Memory B cell (primary cell): ENCODE measurements around the gene VPS4B.
"Not testable (repeated sequence)": the region's sequence is repeated elsewhere in the genome, so short reads cannot be mapped to it uniquely, and the experiment has no call there.

Experiments used
- ATAC-seq: fragments of 150-1000 bp; cut with Tn5 transposase; 2 replicates; pipeline ENCODE4 v1.10.0; 2021; ENCODE audit warnings: low read depth, mild to moderate bottlenecking, moderate library complexity
- DNase-seq, 2 donors: peaks; one replicate each; pipeline ENCODE4 v3.0.0; 2022; ENCODE audit warnings: low spot score in 2 of 2
- H3K27ac Mint-ChIP-seq: one replicate; pipeline ENCODE4 v1.8.0; 2022; ENCODE audit warnings: mild to moderate bottlenecking, moderate library complexity, mixed read lengths
- H3K27me3 Mint-ChIP-seq: one replicate; pipeline ENCODE4 v1.8.0; 2022; ENCODE audit warnings: mixed read lengths
- H3K36me3 Mint-ChIP-seq: one replicate; pipeline ENCODE4 v1.8.0; 2022; ENCODE audit warnings: mild to moderate bottlenecking, mixed read lengths
- H3K4me1 Mint-ChIP-seq: one replicate; pipeline ENCODE4 v1.8.0; 2022; ENCODE audit warnings: mixed read lengths
- H3K4me3 Mint-ChIP-seq: one replicate; pipeline ENCODE4 v1.8.0; 2022; ENCODE audit warnings: mild to moderate bottlenecking, moderate library complexity, mixed read lengths
- H3K9me3 Mint-ChIP-seq: one replicate; pipeline ENCODE4 v1.8.0; 2022; ENCODE audit warnings: mixed read lengths

Gene VPS4B

DNA sequence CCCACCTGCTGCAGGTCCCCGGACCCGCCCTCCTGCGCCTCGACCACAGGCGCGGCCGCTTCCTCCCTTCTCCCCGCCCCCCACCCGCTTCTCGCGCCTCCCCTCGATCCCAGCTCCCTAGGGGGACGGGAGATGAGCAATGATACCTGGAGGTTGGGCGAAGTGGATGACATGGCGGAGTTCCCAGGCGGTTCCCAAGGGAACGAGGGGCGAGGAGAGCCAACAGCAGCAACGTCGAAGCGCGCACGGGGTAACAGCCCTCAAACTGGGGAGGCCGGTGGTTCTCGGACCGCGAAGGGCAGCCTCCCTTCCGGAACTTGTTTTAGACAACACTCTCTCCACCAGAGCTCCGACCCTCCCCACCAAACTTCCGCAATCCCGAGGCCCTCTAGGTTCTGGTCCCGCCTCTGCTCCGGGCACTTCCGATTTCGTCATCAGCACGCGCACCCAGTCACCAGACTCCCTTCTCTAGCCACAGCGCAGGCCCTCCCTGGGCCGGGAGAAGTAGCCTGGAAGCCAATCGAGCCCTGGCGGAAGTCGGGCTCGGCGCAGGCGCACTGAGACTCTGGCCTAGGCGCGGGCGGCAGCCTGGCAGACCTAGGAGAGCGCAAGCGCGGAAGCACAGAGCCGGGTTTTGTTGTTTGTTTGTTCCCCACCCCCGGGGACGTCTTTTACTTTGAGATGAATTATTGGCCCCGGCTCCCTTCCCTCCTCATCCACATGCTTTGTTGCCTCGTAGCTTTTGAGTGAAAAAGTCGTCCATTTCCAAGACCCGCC, at the start of gene VPS4B:
VPS4B (minus strand) TSS at position 390 of the 777 bp plus-strand sequence; CDS start at position 173, 217 bp downstream.
- Mint-ChIP-seq H3K4me3 (peak within 1 kb of the TSS; percentile 84), H3K36me3 (peaks cover 2% of the 10 kb centered on the region), H3K4me1 (peaks cover 20% of the 10 kb centered on the region), H3K9me3 (peaks cover 1% of the 10 kb centered on the region), H3K27ac (peak within 1 kb of the TSS; percentile 94), H3K27me3 (no peaks in the 10 kb centered on the region)
- DNase-seq (peak; percentile 99), ATAC-seq (peak; percentile 95)

DNA sequence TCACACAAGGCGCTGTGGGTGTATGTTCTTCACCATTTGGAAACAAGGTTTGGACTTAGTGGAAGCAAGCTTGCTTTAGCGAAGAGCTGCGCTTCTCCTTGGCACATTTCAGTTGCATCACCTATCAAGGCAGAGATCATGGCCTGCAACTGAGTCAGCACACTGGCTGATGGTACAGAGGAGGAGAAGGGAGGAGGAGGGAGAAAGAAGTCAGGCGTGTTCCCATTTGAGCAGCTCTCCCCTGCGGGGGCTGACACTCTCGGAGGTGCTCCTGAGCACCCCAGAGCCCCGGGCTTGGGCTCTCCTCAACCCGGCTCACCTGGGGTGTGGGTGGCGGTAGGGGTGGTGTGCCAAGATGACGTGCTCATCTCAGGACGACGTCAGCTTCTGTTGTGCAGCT, 48.5 kb upstream of the VPS4B start:
- ATAC-seq = no peak
- DNase-seq = no peak
- Mint-ChIP-seq H3K9me3 (no peaks in the 10 kb centered on the region), H3K27me3 (peaks cover 4% of the 10 kb centered on the region), H3K4me3 (no peak overlapping the region), H3K27ac (no peak overlapping the region), H3K4me1 (no peaks in the 10 kb centered on the region), H3K36me3 (no peaks in the 10 kb centered on the region)

DNA sequence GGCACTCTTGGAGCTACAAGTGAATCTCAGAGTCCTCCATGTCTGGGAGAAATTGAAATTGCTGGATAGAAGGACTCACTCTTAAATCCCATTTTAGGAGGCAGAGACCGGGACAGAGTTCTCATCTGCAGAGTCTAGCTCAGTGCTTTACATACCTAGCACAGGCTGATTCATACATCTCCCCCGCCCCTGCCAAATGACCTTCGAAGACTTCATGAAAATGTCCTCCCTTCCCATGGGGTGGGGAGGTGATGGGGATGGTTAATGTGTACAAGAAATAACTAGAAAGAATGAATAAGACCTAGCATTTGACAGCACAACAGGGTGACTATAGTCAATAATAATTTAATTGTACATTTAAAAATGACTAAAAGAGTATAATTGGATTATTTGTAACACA, 46.3 kb upstream of the VPS4B start:
- H3K4me1 Mint-ChIP-seq = no peaks in the 10 kb centered on the region
- H3K36me3 Mint-ChIP-seq = no peaks in the 10 kb centered on the region
- no peak overlapping the region for H3K4me3 Mint-ChIP-seq
- H3K9me3 Mint-ChIP-seq = no peaks in the 10 kb centered on the region
- DNase-seq = no peak
- peaks cover 10% of the 10 kb centered on the region for H3K27me3 Mint-ChIP-seq
- no peak for ATAC-seq
- no peak overlapping the region for H3K27ac Mint-ChIP-seq

DNA sequence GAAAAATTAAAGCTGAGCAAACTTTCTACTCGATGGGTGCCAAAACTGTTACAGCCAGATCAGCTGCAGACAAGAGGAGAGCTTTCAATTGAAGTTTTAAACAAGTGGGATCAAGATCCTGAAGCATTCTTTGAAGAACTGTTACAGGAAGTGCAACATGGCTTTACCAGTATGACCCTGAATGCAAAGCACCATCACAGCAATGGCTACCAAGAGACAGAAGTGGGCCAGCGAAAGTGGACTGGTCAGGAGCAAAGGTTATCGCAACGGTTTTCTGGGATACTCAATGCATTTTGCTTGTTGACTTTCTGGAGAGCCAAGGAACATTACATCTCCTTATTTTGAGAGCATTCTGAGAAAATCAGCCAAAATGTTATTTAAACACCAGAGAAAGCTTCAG, 45.4 kb upstream of the VPS4B start:
- H3K27ac Mint-ChIP-seq = no peak overlapping the region
- H3K4me1 Mint-ChIP-seq = no peaks in the 10 kb centered on the region
- ATAC-seq (no peak), DNase-seq (no peak)
- no peaks in the 10 kb centered on the region for H3K9me3 Mint-ChIP-seq
- H3K4me3 Mint-ChIP-seq = no peak overlapping the region
- H3K27me3 Mint-ChIP-seq = peaks cover 10% of the 10 kb centered on the region
- no peaks in the 10 kb centered on the region for H3K36me3 Mint-ChIP-seq

DNA sequence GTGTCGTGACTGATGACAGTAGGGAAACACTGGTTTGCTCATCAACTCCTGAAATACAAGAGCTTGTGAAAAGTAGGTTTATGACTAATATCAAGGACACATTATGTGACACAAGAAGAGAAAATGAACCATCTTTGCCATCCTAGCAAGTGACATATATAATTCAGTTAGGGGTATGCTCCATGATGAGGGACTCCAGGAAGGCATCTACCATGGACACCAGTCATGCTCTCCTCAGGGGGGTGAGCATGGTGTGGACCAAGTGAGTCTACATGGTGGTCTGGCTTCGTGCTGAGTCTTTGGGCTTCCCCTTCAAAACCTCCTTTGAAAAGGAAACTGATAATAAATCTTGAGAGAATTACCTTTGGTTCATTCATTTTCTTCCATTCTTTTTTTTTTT, 42.8 kb upstream of the VPS4B start:
- Mint-ChIP-seq H3K4me1 (no peaks in the 10 kb centered on the region), H3K36me3 (no peaks in the 10 kb centered on the region), H3K27ac (no peak overlapping the region), H3K4me3 (no peak overlapping the region), H3K9me3 (no peaks in the 10 kb centered on the region), H3K27me3 (peaks cover 9% of the 10 kb centered on the region)
- DNase-seq = no peak
- no peak for ATAC-seq

DNA sequence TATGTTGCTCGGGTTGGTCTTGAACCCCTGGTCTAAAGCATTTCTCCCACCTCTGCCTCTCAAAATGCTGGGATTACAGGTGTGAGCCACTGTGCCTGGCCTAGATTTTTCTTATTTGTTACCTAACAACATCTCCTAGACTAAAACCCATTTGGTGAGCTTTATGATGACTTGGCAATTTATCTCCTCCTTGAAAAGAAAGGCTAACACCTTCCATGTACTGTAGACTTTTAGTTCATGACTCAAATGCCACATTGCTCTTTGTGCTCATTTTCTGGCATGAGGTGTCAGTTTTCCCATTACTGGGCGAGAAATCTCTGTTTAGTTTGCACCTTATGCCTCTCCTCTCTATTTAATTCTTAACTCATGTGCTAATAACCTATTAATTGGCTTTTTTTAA, 42.2 kb upstream of the VPS4B start:
- no peak overlapping the region for H3K4me3 Mint-ChIP-seq
- no peak for ATAC-seq
- H3K27ac Mint-ChIP-seq = no peak overlapping the region

DNA sequence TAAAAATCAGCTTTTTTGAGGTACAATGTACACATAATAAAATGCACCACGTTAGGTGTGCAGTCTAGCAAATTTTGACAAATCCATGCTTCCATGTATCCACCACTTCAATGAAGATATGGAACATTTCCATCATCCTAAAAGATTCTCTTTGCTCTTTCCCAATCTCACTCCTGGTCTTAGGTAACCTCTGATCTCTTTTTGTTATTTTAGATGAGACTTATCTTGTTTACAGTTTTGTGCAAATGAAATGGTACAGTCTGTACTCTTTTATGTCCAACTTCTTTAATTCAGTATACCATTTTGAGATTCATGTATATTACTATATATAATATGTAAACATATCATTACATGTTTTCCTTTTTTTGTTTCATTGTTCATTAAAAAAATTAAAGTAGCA, 38.1 kb upstream of the VPS4B start:
- Mint-ChIP-seq H3K9me3 (no peaks in the 10 kb centered on the region), H3K4me1 (no peaks in the 10 kb centered on the region), H3K27me3 (peaks cover 11% of the 10 kb centered on the region), H3K4me3 (no peak overlapping the region), H3K27ac (no peak overlapping the region), H3K36me3 (no peaks in the 10 kb centered on the region)
- ATAC-seq (no peak), DNase-seq (no peak)

More for the DNA sequence above, 42.2 kb upstream of the VPS4B start:
- Mint-ChIP-seq H3K4me1 (no peaks in the 10 kb centered on the region), H3K36me3 (no peaks in the 10 kb centered on the region), H3K27me3 (peaks cover 9% of the 10 kb centered on the region), H3K9me3 (no peaks in the 10 kb centered on the region)
- DNase-seq = no peak

DNA sequence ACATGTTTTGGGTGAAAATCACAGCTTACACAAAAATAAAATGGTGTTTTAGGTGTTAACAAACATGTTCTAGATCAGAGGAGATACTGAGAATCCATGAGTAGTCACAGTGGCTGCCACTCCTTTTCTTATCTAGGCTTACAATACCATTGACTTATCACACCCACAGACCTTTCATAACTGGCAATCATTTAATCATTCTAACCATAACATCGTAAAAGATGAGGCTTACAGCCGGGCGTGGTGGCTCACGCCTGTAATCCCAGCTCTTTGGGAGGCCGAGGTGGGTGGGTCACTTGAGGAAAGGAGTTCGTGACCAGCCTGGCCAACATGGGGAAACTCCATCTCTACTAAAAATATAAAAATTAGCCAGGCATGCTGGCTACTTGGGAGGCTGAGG, 35.7 kb upstream of the VPS4B start:
- H3K4me1 Mint-ChIP-seq = no peaks in the 10 kb centered on the region
- no peak overlapping the region for H3K4me3 Mint-ChIP-seq
- ATAC-seq = no peak
- H3K36me3 Mint-ChIP-seq = no peaks in the 10 kb centered on the region
- no peak overlapping the region for H3K27ac Mint-ChIP-seq
- H3K27me3 Mint-ChIP-seq = peaks cover 5% of the 10 kb centered on the region
- H3K9me3 Mint-ChIP-seq = no peaks in the 10 kb centered on the region
- no peak for DNase-seq

DNA sequence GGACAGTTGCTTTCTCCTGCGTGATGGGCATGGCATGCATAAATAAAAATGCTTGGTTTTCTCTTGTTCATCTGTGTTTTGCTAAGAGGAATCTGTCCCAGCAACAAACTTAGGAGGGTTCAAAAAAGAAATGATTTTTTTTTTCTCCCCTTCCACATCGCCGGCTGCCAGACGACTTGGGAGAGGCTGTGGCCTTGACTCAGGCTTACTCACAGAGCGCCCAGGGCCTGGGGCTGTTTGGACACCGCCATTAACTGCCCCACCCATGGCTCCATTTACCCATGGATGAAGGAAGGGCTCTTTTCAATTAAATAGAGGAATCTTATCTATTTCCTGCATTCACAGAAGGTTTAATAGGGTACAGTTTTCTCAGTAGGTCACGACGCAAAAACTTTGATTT, 32.2 kb upstream of the VPS4B start:
- Mint-ChIP-seq H3K27ac (no peak overlapping the region), H3K4me1 (no peaks in the 10 kb centered on the region), H3K9me3 (no peaks in the 10 kb centered on the region), H3K4me3 (no peak overlapping the region), H3K27me3 (peaks cover 2% of the 10 kb centered on the region), H3K36me3 (no peaks in the 10 kb centered on the region)
- ATAC-seq (no peak), DNase-seq (no peak)

DNA sequence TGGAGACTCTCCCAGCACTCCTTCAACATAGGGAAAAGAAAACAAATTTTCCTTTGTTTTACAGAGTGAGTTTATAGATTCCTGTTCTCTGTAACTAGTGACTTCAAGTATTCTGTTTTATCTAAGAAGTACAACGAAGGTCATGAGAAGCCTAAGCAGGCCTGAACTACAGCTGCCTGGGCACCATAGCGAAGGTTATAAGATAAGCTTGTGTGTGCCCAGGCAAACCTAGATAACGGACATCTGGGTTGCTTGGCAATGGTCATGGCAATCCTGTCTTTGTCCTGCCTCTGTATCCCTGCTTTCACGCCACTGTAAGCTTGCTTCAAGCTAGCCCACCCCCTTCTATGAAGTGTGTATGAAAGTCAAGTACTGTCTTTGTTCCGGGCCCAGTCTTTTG, 30.5 kb upstream of the VPS4B start:
- not testable (repeated sequence) for H3K4me3 Mint-ChIP-seq, DNase-seq, H3K9me3 Mint-ChIP-seq

DNA sequence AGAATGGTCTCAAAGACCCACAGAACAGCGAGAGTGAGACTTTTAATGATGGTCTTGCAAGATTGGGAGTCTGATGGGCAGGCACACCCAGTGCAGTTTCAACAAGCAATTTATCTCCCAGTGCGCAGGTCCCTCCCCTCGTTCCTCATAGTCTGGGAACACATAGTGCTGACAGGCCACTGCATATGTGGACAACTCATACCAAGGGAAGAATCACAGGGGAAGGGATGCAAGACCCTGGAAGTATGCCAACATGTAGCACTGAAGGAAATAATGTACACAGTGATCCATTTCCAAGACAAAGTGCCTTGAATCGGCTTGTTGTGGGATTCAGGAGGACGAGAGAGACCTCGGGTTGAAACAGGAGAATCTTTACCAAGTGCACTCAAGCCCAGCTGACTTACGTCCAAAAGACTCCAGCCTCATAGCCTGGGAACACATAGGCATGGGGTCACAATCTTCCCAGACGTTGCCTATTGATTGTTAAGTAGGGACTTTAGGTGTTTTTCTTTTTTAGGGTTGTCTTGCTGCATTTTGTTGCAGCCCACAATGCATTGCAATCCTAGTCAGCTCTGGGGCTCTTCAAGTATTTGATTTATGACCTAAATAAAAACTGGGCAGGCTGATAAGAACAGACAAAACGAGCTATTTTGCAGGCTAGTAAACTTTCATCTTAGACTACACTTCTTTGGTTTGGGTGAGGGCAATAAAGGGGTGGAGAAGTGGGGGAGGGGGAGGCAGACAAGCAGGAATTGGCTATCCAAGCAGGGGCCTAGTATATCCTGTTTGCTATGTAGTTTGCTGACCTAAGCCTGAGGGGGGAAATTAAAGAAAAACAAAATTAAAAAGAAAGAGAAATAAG, 29.8 kb upstream of the VPS4B start:
- Mint-ChIP-seq H3K9me3 (no peaks in the 10 kb centered on the region), H3K4me3 (no peak overlapping the region), H3K27ac (no peak overlapping the region), H3K4me1 (no peaks in the 10 kb centered on the region), H3K36me3 (no peaks in the 10 kb centered on the region), H3K27me3 (peaks cover 2% of the 10 kb centered on the region)
- ATAC-seq = no peak
- DNase-seq = no peak

More for the DNA sequence above, 30.5 kb upstream of the VPS4B start:
- not testable (repeated sequence) for ATAC-seq, H3K27ac Mint-ChIP-seq, H3K27me3 Mint-ChIP-seq, H3K36me3 Mint-ChIP-seq, H3K4me1 Mint-ChIP-seq

DNA sequence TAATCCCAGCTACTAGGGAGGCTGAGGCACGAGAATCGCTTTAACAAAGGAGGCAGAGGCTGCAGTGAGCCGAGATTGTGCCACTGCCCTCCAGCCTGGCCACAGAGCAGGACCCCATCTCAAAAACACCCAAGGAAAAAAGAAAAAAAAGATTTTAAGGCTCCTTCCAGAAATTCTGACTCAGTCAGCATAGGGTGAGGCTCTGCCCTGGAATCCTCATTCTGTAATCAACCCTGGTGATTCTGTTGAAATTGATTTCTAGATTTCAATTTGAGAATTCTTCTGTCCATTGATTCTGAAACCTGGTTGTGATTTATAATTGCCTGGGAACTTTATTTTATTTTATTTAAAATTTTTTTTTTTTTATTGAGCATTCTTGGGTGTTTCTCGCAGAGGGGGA, 27.1 kb upstream of the VPS4B start:
- no peak for ATAC-seq
- peaks cover 7% of the 10 kb centered on the region for H3K4me1 Mint-ChIP-seq

DNA sequence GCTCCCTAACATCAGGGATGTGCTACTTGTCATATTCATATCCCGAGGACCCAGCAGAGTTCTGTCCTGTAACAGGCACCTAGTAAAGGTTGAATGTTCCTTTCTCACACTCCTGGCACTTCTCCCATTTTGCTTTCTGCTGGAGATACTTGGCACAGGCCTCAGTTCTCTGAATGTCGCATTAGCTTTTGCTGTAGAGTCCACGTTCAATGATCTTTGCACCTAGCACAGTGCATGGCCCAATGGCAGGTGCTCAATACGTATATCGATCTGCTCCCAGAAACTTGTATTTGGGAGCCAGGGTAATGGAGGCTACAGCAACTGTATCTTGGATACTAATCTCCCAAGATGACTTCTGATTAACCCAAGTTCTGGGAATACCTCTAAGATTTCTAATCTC, 24.8 kb upstream of the VPS4B start:
- Mint-ChIP-seq H3K4me3 (no peak overlapping the region), H3K4me1 (peaks cover 13% of the 10 kb centered on the region), H3K36me3 (no peaks in the 10 kb centered on the region), H3K27me3 (no peaks in the 10 kb centered on the region), H3K9me3 (no peaks in the 10 kb centered on the region), H3K27ac (no peak overlapping the region)
- no peak for DNase-seq
- ATAC-seq = no peak

More for the DNA sequence above, 27.1 kb upstream of the VPS4B start:
- H3K27me3 Mint-ChIP-seq = no peaks in the 10 kb centered on the region
- no peak overlapping the region for H3K4me3 Mint-ChIP-seq
- no peak overlapping the region for H3K27ac Mint-ChIP-seq
- H3K36me3 Mint-ChIP-seq = no peaks in the 10 kb centered on the region
- DNase-seq = no peak
- H3K9me3 Mint-ChIP-seq = no peaks in the 10 kb centered on the region

DNA sequence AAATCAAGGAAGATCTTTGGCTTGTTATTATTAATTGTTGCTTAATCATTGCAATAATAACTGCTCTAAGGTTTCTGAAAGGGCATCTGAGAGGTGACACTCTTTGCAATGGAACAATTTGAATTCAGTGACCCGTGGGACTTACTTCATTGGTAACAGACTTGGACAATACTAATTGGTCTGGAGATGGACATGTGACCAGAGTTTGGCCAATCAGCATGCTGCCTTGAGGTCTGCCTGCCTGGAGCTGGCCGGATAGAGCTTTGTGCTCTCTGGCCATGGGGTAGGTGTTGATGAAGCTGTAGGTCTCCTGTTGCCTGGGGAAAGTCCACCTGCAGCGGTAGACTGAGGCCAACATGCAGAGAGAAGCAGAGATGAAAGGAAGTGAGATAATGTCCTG, 24.0 kb upstream of the VPS4B start:
- Mint-ChIP-seq H3K27ac (no peak overlapping the region), H3K4me3 (no peak overlapping the region), H3K27me3 (peaks cover 2% of the 10 kb centered on the region), H3K9me3 (no peaks in the 10 kb centered on the region), H3K36me3 (no peaks in the 10 kb centered on the region), H3K4me1 (peaks cover 13% of the 10 kb centered on the region)
- DNase-seq (no peak), ATAC-seq (no peak)
